ENCODE data around the gene LARGE2.

DNA sequence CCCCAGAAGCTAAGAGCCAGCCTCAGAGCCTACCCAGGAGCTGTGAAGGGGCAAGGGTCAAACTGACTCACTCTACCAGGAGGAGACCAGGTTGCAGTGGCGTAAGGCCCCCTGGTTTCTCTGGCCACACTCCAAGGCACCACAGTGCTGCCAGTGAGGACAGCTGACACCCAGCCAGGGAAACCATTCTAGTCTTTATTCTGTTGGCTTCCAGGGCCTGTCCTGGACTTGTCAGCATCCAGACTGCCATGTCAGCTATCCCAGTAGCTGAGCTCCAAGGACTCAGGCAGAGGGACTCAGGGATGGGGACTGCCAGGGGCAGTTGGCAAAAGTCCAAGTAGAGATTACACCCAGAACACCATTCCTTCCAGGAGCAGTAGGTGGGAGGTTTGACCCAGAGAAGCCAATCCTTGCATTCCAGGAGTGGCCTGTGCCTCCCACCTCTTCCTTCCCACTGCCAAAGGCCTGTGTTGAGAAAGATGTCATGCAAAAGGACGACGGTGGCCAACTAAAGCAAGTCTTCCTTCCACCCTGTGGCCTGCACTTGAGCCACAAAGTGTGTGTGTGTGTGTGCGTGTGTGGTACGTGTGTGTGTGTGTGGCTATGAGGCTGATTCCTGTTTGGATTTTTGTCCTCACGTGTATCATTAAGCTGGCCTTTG, 40.6 kb upstream of the LARGE2 start:
- TF ChIP-seq, protein P1, sequence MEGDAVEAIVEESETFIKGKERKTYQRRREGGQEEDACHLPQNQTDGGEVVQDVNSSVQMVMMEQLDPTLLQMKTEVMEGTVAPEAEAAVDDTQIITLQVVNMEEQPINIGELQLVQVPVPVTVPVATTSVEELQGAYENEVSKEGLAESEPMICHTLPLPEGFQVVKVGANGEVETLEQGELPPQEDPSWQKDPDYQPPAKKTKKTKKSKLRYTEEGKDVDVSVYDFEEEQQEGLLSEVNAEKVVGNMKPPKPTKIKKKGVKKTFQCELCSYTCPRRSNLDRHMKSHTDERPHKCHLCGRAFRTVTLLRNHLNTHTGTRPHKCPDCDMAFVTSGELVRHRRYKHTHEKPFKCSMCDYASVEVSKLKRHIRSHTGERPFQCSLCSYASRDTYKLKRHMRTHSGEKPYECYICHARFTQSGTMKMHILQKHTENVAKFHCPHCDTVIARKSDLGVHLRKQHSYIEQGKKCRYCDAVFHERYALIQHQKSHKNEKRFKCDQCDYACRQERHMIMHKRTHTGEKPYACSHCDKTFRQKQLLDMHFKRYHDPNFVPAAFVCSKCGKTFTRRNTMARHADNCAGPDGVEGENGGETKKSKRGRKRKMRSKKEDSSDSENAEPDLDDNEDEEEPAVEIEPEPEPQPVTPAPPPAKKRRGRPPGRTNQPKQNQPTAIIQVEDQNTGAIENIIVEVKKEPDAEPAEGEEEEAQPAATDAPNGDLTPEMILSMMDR (IDR thresholded peaks at IDR 0.05), result no peak
- TF ChIP-seq EP300 (IDR thresholded peaks at IDR 0.05) (no peak), POLR2AphosphoS5 (IDR thresholded peaks at IDR 0.05) (no peak), POLR2A (IDR thresholded peaks at IDR 0.05) (no peak)

All from suprapubic skin (tissue), 4 donors.